ENCODE data around the gene FOXO6. TPM values are rescaled to one million over a fixed set of nuclear protein-coding genes. Genes with fewer than 3 reads are reported as not detected.

The FOXO6 gene
- total RNA-seq, 1 donor from 2014 or later = not detected

- H3K4me3 Mint-ChIP-seq = no peak overlapping the region
- H3K4me1 Mint-ChIP-seq (ENCODE audit: low read depth) = no peaks in the 10 kb centered on the region
- intact Hi-C loops (cut with micrococcal nuclease) = no loop called here
- H3K27ac Mint-ChIP-seq = no peak overlapping the region
- no peak for DNase-seq (ENCODE audit: low spot score)
- no peaks in the 10 kb centered on the region for H3K36me3 Mint-ChIP-seq (ENCODE audit: low read depth)
- no peaks in the 10 kb centered on the region for H3K9me3 Mint-ChIP-seq
- peaks cover 3% of the 10 kb centered on the region for H3K27me3 Mint-ChIP-seq (ENCODE audit: insufficient read depth)
Observed at GRCh38 chr1:41428738-41429640, 67.8 kb downstream of the FOXO6 start.

- intact Hi-C loops (cut with micrococcal nuclease) = loop anchor here (5.0 kb wide), 1 partner anchor 147 kb away; no protein-coding TSS in a partner anchor
- Mint-ChIP-seq H3K4me1 (ENCODE audit: low read depth) (no peaks in the 10 kb centered on the region), H3K27ac (no peak overlapping the region), H3K4me3 (no peak overlapping the region), H3K9me3 (no peaks in the 10 kb centered on the region), H3K36me3 (ENCODE audit: low read depth) (no peaks in the 10 kb centered on the region), H3K27me3 (ENCODE audit: insufficient read depth) (peaks cover 6% of the 10 kb centered on the region)
- no peak for DNase-seq (ENCODE audit: low spot score)
Observed at GRCh38 chr1:41429641-41430035, 68.4 kb downstream of the FOXO6 start.

DNA sequence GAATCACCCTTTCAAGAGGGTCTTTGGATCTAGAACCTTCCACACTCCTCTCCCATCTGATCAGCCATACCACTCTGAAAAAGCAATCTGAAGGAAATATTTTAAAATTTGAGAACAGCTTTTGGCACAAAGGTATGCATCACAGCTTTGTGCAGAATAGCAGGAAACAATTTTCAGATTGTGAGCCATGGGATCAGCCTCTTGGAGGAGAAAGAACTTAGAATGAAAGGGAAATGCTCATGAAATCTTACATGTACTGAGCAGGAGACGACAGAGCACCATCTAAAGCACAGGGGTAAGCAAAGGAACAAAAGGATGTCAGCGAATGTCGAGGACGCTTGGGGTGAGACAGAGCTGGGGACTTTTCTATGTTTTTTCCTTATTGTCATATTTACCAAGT lies 68.8 kb downstream of the FOXO6 start:
- no peak overlapping the region for H3K27ac Mint-ChIP-seq
- no peak for DNase-seq (ENCODE audit: low spot score)
- H3K27me3 Mint-ChIP-seq (ENCODE audit: insufficient read depth) = peaks cover 8% of the 10 kb centered on the region
- intact Hi-C loops (cut with micrococcal nuclease) = loop anchor here (5.0 kb wide), 1 partner anchor 148 kb away; no protein-coding TSS in a partner anchor
- H3K36me3 Mint-ChIP-seq (ENCODE audit: low read depth) = no peaks in the 10 kb centered on the region
- no peak overlapping the region for H3K4me3 Mint-ChIP-seq
- H3K9me3 Mint-ChIP-seq = no peaks in the 10 kb centered on the region
- no peaks in the 10 kb centered on the region for H3K4me1 Mint-ChIP-seq (ENCODE audit: low read depth)

DNA sequence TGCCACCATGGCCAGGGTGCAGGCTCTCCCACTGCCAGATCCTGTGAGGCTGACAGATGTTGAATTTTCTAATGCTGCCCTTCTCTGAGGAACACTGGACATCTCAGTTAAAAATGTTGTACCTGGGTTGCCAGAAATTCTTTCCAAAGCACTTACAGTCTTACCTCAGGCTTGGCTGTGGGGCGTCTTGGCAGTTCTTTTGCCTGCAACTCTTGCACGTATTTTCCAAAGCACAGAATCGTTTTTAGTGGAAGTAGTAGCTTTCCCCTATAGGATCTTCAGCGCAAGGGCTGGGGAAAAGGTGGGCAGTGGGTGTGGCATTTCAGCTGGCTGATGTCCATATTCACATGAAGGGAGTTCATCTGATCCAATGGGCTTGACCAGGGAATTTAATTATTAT lies 69.3 kb downstream of the FOXO6 start:
- Mint-ChIP-seq H3K27ac (no peak overlapping the region), H3K27me3 (ENCODE audit: insufficient read depth) (peaks cover 9% of the 10 kb centered on the region), H3K9me3 (no peaks in the 10 kb centered on the region), H3K36me3 (ENCODE audit: low read depth) (no peaks in the 10 kb centered on the region), H3K4me3 (no peak overlapping the region), H3K4me1 (ENCODE audit: low read depth) (no peaks in the 10 kb centered on the region)
- no peak for DNase-seq (ENCODE audit: low spot score)
- intact Hi-C loops (cut with micrococcal nuclease) = loop anchor here (5.0 kb wide), 1 partner anchor 148 kb away; no protein-coding TSS in a partner anchor

- Mint-ChIP-seq H3K27me3 (ENCODE audit: insufficient read depth) (peaks cover 13% of the 10 kb centered on the region), H3K4me3 (no peak overlapping the region), H3K27ac (no peak overlapping the region), H3K4me1 (ENCODE audit: low read depth) (no peaks in the 10 kb centered on the region), H3K36me3 (ENCODE audit: low read depth) (no peaks in the 10 kb centered on the region), H3K9me3 (no peaks in the 10 kb centered on the region)
- intact Hi-C loops (cut with micrococcal nuclease) = loop anchor here (1.0 to 5.0 kb wide), 2 partner anchors 149 to 163 kb away; no protein-coding TSS in a partner anchor
- no peak for DNase-seq (ENCODE audit: low spot score)
Observed at GRCh38 chr1:41431490-41432350, 70.5 kb downstream of the FOXO6 start.

Other genes with a start within 250 kb of the FOXO6 start
- 16.0 and 18.5 TPM in 2 replicates for gene SCMH1, start 119.1 kb upstream of the FOXO6 start, total RNA-seq
- not detected in 2 replicates for gene EDN2, start 123.2 kb downstream of the FOXO6 start, total RNA-seq

All from activated T-helper 1 cell treated with anti-CD3 and anti-CD28 coated beads, Interleukin-12 subunit alpha, Interleukin-12 subunit beta, Interleukin-2, Interleukin-4 antibody, amounts not matched to agents 30 ng/mL and 10 ng/mL and 1 ng/mL, durations not matched to agents 14 hours and 24 hours and 36 hours (primary cell).